ENCODE measurements around the gene SNRK. TPM values are rescaled to one million over a fixed set of nuclear protein-coding genes. Genes with fewer than 3 reads are reported as not detected.

The SNRK gene
- total and polyA plus RNA-seq, 2 of the 13 experiments (the other 11 are each of a cell fraction or from before 2014, with no cell fraction given): 11.4 to 16.1 TPM

DNA sequence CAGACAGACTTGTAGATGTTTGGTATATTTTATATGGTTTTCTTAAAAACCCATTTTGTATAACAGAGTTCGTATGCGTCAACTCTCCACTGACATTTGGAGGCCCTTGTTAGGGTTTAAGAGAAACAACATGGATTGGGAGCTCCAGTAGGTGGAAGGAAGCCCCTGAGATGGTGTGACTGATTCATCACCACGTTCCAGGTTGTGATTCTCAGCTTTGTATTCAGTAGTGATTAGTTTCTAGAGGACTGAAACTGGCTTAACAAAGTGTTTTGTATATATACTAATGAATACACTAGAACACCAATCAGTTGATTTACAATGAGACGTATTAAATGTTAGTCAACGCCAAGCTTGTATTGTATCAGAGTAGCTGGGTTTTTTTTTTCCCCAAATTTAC, 33.9 kb downstream of the SNRK start (continued):
- TF ChIP-seq, protein P1, sequence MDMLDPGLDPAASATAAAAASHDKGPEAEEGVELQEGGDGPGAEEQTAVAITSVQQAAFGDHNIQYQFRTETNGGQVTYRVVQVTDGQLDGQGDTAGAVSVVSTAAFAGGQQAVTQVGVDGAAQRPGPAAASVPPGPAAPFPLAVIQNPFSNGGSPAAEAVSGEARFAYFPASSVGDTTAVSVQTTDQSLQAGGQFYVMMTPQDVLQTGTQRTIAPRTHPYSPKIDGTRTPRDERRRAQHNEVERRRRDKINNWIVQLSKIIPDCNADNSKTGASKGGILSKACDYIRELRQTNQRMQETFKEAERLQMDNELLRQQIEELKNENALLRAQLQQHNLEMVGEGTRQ (IDR thresholded peaks at IDR 0.05; ENCODE audit: low read depth, low read length): no peak
- TF ChIP-seq, protein P1 (CRISPR knock-in tag; IDR thresholded peaks at IDR 0.05; ENCODE audit: borderline replicate concordance): no peak
- TF ChIP-seq MEIS1 (CRISPR knock-in tag; IDR thresholded peaks at IDR 0.05; ENCODE audit: borderline replicate concordance) (no peak), HMG20B (CRISPR knock-in tag; conservative IDR thresholded peaks at IDR 0.05) (no peak), ZNF350 (CRISPR knock-in tag; IDR thresholded peaks at IDR 0.05; ENCODE audit: borderline replicate concordance, low read depth) (no peak), MYC (CRISPR knock-in tag; IDR thresholded peaks at IDR 0.05; ENCODE audit: borderline replicate concordance) (no peak), U2AF1 (optimal IDR thresholded peaks at IDR 0.05; ENCODE audit: low read depth, low read length) (no peak)
- TF ChIP-seq, protein P2, sequence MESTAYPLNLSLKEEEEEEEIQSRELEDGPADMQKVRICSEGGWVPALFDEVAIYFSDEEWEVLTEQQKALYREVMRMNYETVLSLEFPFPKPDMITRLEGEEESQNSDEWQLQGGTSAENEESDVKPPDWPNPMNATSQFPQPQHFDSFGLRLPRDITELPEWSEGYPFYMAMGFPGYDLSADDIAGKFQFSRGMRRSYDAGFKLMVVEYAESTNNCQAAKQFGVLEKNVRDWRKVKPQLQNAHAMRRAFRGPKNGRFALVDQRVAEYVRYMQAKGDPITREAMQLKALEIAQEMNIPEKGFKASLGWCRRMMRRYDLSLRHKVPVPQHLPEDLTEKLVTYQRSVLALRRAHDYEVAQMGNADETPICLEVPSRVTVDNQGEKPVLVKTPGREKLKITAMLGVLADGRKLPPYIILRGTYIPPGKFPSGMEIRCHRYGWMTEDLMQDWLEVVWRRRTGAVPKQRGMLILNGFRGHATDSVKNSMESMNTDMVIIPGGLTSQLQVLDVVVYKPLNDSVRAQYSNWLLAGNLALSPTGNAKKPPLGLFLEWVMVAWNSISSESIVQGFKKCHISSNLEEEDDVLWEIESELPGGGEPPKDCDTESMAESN (CRISPR knock-in tag; conservative IDR thresholded peaks at IDR 0.05): no peak
- TF ChIP-seq, protein P3, sequence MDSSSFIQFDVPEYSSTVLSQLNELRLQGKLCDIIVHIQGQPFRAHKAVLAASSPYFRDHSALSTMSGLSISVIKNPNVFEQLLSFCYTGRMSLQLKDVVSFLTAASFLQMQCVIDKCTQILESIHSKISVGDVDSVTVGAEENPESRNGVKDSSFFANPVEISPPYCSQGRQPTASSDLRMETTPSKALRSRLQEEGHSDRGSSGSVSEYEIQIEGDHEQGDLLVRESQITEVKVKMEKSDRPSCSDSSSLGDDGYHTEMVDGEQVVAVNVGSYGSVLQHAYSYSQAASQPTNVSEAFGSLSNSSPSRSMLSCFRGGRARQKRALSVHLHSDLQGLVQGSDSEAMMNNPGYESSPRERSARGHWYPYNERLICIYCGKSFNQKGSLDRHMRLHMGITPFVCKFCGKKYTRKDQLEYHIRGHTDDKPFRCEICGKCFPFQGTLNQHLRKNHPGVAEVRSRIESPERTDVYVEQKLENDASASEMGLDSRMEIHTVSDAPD (CRISPR knock-in tag; IDR thresholded peaks at IDR 0.05): no peak
- TF ChIP-seq, protein P4, sequence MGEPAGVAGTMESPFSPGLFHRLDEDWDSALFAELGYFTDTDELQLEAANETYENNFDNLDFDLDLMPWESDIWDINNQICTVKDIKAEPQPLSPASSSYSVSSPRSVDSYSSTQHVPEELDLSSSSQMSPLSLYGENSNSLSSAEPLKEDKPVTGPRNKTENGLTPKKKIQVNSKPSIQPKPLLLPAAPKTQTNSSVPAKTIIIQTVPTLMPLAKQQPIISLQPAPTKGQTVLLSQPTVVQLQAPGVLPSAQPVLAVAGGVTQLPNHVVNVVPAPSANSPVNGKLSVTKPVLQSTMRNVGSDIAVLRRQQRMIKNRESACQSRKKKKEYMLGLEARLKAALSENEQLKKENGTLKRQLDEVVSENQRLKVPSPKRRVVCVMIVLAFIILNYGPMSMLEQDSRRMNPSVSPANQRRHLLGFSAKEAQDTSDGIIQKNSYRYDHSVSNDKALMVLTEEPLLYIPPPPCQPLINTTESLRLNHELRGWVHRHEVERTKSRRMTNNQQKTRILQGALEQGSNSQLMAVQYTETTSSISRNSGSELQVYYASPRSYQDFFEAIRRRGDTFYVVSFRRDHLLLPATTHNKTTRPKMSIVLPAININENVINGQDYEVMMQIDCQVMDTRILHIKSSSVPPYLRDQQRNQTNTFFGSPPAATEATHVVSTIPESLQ (CRISPR knock-in tag; conservative IDR thresholded peaks at IDR 0.05): no peak
- TF ChIP-seq, protein P5, sequence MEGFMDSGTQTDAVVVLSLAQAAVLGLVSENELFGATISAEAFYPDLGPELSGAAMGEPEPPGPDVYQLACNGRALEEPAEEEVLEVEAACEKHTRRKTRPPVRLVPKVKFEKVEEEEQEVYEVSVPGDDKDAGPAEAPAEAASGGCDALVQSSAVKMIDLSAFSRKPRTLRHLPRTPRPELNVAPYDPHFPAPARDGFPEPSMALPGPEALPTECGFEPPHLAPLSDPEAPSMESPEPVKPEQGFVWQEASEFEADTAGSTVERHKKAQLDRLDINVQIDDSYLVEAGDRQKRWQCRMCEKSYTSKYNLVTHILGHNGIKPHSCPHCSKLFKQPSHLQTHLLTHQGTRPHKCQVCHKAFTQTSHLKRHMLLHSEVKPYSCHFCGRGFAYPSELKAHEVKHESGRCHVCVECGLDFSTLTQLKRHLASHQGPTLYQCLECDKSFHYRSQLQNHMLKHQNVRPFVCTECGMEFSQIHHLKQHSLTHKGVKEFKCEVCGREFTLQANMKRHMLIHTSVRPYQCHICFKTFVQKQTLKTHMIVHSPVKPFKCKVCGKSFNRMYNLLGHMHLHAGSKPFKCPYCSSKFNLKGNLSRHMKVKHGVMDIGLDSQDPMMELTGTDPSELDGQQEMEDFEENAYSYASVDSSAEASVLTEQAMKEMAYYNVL (CRISPR knock-in tag; IDR thresholded peaks at IDR 0.05; ENCODE audit: borderline replicate concordance): no peak
- TF ChIP-seq, protein P6, sequence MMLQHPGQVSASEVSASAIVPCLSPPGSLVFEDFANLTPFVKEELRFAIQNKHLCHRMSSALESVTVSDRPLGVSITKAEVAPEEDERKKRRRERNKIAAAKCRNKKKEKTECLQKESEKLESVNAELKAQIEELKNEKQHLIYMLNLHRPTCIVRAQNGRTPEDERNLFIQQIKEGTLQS (CRISPR knock-in tag; IDR thresholded peaks at IDR 0.05): no peak

All from HepG2 (cell line).